ENCODE results near the gene CENPX. TPM values are rescaled to one million over a fixed set of nuclear protein-coding genes. Genes with fewer than 3 reads are reported as not detected.
A peak's percentile ranks its signal among the peaks of the same experiment; 100 is the strongest.

Gene CENPX
- total and polyA plus RNA-seq, 2 of the 13 experiments (the other 11 are each of a cell fraction or from before 2014, with no cell fraction given): 92.7 to 170 TPM

GRCh38 chr17:82023447-82024241, 966 bp upstream of the CENPX start (continued):
- TF ChIP-seq CEBPZ (IDR thresholded peaks at IDR 0.05; ENCODE audit: low read length) (no peak), MLXIP (CRISPR knock-in tag; IDR thresholded peaks at IDR 0.05; ENCODE audit: borderline replicate concordance) (no peak), PCBP1 (IDR thresholded peaks at IDR 0.05; ENCODE audit: borderline replicate concordance, low read depth, low read length) (no peak), PHF5A (CRISPR knock-in tag; IDR thresholded peaks at IDR 0.05; ENCODE audit: low read depth, unreplicated experiment) (no peak), MNT (IDR thresholded peaks at IDR 0.05) (no peak), ZNF678 (CRISPR knock-in tag; IDR thresholded peaks at IDR 0.05) (no peak), ZNF75D (CRISPR knock-in tag; IDR thresholded peaks at IDR 0.05; ENCODE audit: borderline replicate concordance) (no peak), KLF15 (CRISPR knock-in tag; IDR thresholded peaks at IDR 0.05; ENCODE audit: borderline replicate concordance) (no peak), HOXD1 (CRISPR knock-in tag; IDR thresholded peaks at IDR 0.05) (peak; percentile 42; the same call in 1 of the 2 replicates), JUND (CRISPR knock-in tag; IDR thresholded peaks at IDR 0.05) (no peak), KMT2A (CRISPR knock-in tag; IDR thresholded peaks at IDR 0.05) (peak; percentile 31; the same call in 1 of the 2 replicates), ZNF136 (CRISPR knock-in tag; IDR thresholded peaks at IDR 0.05; ENCODE audit: low read depth) (no peak), ZNF33B (CRISPR knock-in tag; IDR thresholded peaks at IDR 0.05) (0 out of 2 replicates have a peak, but pooled peaks have one; percentile 32), HDAC1 (CRISPR knock-in tag; IDR thresholded peaks at IDR 0.05) (peak; percentile 25; the same call in 1 of the 2 replicates), ZNF34 (CRISPR knock-in tag; IDR thresholded peaks at IDR 0.05; ENCODE audit: borderline replicate concordance) (no peak), SP2 (CRISPR knock-in tag; IDR thresholded peaks at IDR 0.05) (no peak), MAFK (conservative IDR thresholded peaks at IDR 0.05 in 1 of 2, IDR thresholded peaks at IDR 0.05 in 1 of 2; ENCODE audit: low read length in 2 of 2) (no peak), TEAD2 (CRISPR knock-in tag; IDR thresholded peaks at IDR 0.05) (no peak), GATA4 (IDR thresholded peaks at IDR 0.05; ENCODE audit: borderline replicate concordance, low read depth) (no peak)

Measured in HepG2 (cell line).